Central memory CD8-positive, alpha-beta T cell (primary cell): ENCODE measurements around the gene SERTM1.

Experiments
- ATAC-seq: fragments of 150-1000 bp; cut with Tn5 transposase; replicated peaks from 2 replicates; pipeline ENCODE4 v1.10.0; 2022; ENCODE audit warnings: mild to moderate bottlenecking, moderate FRiP score, moderate number of reproducible peaks; ENCODE audit not compliant: poor library complexity, severe bottlenecking; ENCODE audit errors: extremely low read depth
- DNase-seq, 2 donors: peaks; one replicate each; pipeline ENCODE4 v3.0.0; 2021; ENCODE audit warnings: low spot score in 2 of 2
- H3K27ac Mint-ChIP-seq: one replicate; pipeline ENCODE4 v1.8.0; 2022; ENCODE audit warnings: low read depth, mild to moderate bottlenecking, moderate library complexity, mixed read lengths
- H3K27me3 Mint-ChIP-seq: one replicate; pipeline ENCODE4 v1.8.0; 2022; ENCODE audit warnings: mixed read lengths
- H3K36me3 Mint-ChIP-seq: one replicate; pipeline ENCODE4 v1.8.0; 2022; ENCODE audit warnings: mild to moderate bottlenecking, moderate library complexity, mixed read lengths; ENCODE audit not compliant: insufficient read depth
- H3K4me1 Mint-ChIP-seq: one replicate; pipeline ENCODE4 v1.8.0; 2022; ENCODE audit warnings: mixed read lengths
- H3K4me3 Mint-ChIP-seq: one replicate; pipeline ENCODE4 v1.8.0; 2022; ENCODE audit warnings: mild to moderate bottlenecking, moderate library complexity, mixed read lengths
- H3K9me3 Mint-ChIP-seq: one replicate; pipeline ENCODE4 v1.8.0; 2022; ENCODE audit warnings: mixed read lengths

SERTM1 gene

GRCh38 chr13:36673838-36674326, at the start of gene SERTM1:
Gene SERTM1, plus strand, starts transcription at chr13:36674020. Its CDS starts 21,059 bp downstream, at chr13:36695079.
- ATAC-seq (no peak), DNase-seq (no peak)
- no peaks in the 10 kb centered on the region for H3K4me1 Mint-ChIP-seq
- H3K27ac Mint-ChIP-seq = no peak within 1 kb of the TSS
- no peaks in the 10 kb centered on the region for H3K36me3 Mint-ChIP-seq
- peaks cover 38% of the 10 kb centered on the region for H3K27me3 Mint-ChIP-seq
- H3K9me3 Mint-ChIP-seq = no peaks in the 10 kb centered on the region
- H3K4me3 Mint-ChIP-seq = no peak within 1 kb of the TSS

DNA sequence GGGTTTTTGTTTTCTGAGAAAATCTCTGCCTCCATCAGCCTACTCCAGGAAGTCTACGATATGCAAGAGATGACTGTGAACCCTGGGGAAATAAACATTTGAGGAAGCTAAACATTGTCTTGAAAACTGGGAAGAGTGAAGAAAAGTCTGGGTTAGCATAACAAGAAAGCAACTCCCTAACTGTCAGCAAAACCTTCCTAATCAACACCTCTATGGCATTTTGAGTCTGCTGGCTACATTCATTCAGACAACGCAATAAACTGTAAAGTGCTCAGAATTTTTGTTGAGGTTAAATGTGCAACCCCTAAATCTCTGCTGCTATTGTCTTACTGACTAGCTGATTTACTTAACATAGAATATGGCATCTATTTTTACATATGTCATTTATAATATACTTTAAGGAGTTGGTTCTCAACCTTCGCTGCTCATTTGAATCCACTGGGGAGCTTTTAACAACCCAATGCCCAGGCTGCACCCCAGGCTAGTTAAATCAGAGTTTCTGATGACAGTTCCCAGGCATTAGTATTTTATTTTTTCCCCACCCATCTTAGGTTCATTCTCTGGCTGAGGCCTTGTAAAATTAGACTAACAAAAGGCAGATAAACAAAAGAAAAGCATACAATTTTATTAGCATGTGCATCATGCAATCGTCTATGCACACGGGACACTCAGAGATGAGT, 45.3 kb upstream of the SERTM1 start:
- H3K36me3 Mint-ChIP-seq = no peaks in the 10 kb centered on the region
- no peak for ATAC-seq
- no peaks in the 10 kb centered on the region for H3K27me3 Mint-ChIP-seq
- DNase-seq = no peak
- no peak overlapping the region for H3K4me3 Mint-ChIP-seq
- H3K4me1 Mint-ChIP-seq = no peaks in the 10 kb centered on the region
- H3K9me3 Mint-ChIP-seq = peaks cover 6% of the 10 kb centered on the region
- H3K27ac Mint-ChIP-seq = no peak overlapping the region

DNA sequence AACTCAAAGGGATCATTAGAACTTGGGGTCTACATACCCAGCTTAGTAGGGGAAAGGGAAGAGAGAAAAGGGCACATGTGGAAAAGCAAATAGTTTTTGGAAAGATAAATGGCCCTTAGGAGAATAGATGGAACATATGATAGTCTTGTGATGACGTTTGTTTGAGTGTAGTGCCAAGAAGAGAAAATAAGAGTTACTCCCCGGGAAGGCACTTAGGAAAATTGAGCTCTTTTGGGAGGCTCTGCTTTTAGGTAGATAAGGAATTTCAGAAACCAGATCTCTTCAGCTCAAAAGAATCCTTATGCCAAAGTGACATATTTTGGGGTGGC, 44.8 kb upstream of the SERTM1 start:
- no peaks in the 10 kb centered on the region for H3K27me3 Mint-ChIP-seq
- no peaks in the 10 kb centered on the region for H3K36me3 Mint-ChIP-seq
- no peak overlapping the region for H3K27ac Mint-ChIP-seq
- H3K9me3 Mint-ChIP-seq = peaks cover 6% of the 10 kb centered on the region
- no peak for ATAC-seq
- no peak for DNase-seq
- H3K4me1 Mint-ChIP-seq = no peaks in the 10 kb centered on the region
- H3K4me3 Mint-ChIP-seq = no peak overlapping the region

DNA sequence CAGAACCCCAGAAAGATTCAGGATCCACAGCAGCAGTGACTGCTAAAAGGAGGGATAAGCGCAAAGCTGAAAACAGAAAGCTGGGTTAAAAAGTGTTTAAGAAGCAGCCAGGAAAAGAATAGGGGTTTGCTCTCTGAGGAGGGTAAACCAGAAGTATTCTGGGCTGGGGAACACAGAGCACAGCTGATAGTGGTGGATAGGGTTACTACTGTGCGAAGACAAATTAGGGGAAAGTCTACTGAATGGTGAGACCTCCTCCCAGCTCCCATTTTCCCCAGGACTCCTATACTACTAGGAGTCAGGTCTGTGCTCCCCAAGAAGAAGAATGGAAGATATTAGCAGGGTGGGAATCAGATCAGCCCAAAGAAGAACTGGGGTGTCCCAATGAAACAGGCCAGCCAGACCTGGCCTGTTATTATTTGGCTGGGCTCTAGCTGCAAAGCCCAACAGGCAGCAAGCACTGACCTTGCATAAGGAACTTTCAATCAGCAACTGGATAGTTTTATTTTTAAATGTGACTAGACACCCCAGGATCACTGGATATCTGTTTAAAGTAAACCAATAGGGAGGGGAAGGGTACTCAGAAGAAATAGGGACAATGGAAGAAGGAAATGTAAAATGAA, 43.5 kb upstream of the SERTM1 start:
- H3K9me3 Mint-ChIP-seq = no peaks in the 10 kb centered on the region
- H3K4me1 Mint-ChIP-seq = no peaks in the 10 kb centered on the region
- H3K36me3 Mint-ChIP-seq = no peaks in the 10 kb centered on the region
- ATAC-seq (no peak), DNase-seq (no peak)
- no peaks in the 10 kb centered on the region for H3K27me3 Mint-ChIP-seq
- H3K4me3 Mint-ChIP-seq = no peak overlapping the region
- no peak overlapping the region for H3K27ac Mint-ChIP-seq

DNA sequence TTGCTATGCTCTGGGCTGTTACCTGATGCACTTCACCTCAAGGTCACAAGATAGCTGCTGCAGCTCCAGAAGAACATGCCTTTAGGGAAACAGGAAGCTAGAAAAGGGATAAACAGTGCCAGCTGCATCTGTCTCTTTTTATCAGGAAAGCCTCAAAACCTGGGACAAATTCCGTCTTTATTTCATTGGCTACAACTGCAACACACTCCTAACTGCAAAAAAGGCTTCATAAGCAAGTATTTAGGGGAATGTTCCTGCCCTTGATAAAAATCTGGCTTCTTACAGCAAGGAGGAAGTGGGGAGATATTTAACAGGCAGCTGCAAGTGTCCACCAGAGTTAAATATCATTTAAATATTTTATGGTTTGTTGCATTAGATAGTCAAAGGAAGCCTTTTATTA, 34.2 kb upstream of the SERTM1 start:
- no peaks in the 10 kb centered on the region for H3K4me1 Mint-ChIP-seq
- ATAC-seq (no peak), DNase-seq (no peak)
- H3K9me3 Mint-ChIP-seq = peaks cover 6% of the 10 kb centered on the region
- no peaks in the 10 kb centered on the region for H3K27me3 Mint-ChIP-seq
- no peak overlapping the region for H3K27ac Mint-ChIP-seq
- no peak overlapping the region for H3K4me3 Mint-ChIP-seq
- H3K36me3 Mint-ChIP-seq = no peaks in the 10 kb centered on the region

GRCh38 chr13:36650611-36651010, 23.2 kb upstream of the SERTM1 start:
- Mint-ChIP-seq H3K36me3 (no peaks in the 10 kb centered on the region), H3K27ac (no peak overlapping the region), H3K27me3 (no peaks in the 10 kb centered on the region), H3K9me3 (no peaks in the 10 kb centered on the region), H3K4me1 (no peaks in the 10 kb centered on the region), H3K4me3 (no peak overlapping the region)
- DNase-seq (no peak), ATAC-seq (no peak)

- ATAC-seq (no peak), DNase-seq (no peak)
- Mint-ChIP-seq H3K4me3 (no peak overlapping the region), H3K9me3 (no peaks in the 10 kb centered on the region), H3K27me3 (no peaks in the 10 kb centered on the region), H3K36me3 (no peaks in the 10 kb centered on the region), H3K4me1 (no peaks in the 10 kb centered on the region), H3K27ac (no peak overlapping the region)
Observed at GRCh38 chr13:36665630-36666029, 8.2 kb upstream of the SERTM1 start.

GRCh38 chr13:36666477-36667229, 7.2 kb upstream of the SERTM1 start:
- H3K27me3 Mint-ChIP-seq = no peaks in the 10 kb centered on the region
- no peak overlapping the region for H3K4me3 Mint-ChIP-seq
- no peaks in the 10 kb centered on the region for H3K36me3 Mint-ChIP-seq
- H3K27ac Mint-ChIP-seq = no peak overlapping the region
- H3K4me1 Mint-ChIP-seq = no peaks in the 10 kb centered on the region
- DNase-seq (no peak), ATAC-seq (no peak)
- H3K9me3 Mint-ChIP-seq = no peaks in the 10 kb centered on the region

- no peaks in the 10 kb centered on the region for H3K36me3 Mint-ChIP-seq
- ATAC-seq (no peak), DNase-seq (no peak)
- no peaks in the 10 kb centered on the region for H3K9me3 Mint-ChIP-seq
- H3K27me3 Mint-ChIP-seq = peaks cover 11% of the 10 kb centered on the region
- no peak overlapping the region for H3K4me3 Mint-ChIP-seq
- no peaks in the 10 kb centered on the region for H3K4me1 Mint-ChIP-seq
- H3K27ac Mint-ChIP-seq = no peak overlapping the region
Observed at GRCh38 chr13:36668316-36668715, 5.5 kb upstream of the SERTM1 start.

GRCh38 chr13:36673352-36673751, 468 bp upstream of the SERTM1 start:
- ATAC-seq (no peak), DNase-seq (no peak)
- no peak overlapping the region for H3K4me3 Mint-ChIP-seq
- peaks cover 38% of the 10 kb centered on the region for H3K27me3 Mint-ChIP-seq
- no peaks in the 10 kb centered on the region for H3K9me3 Mint-ChIP-seq
- no peak overlapping the region for H3K27ac Mint-ChIP-seq
- no peaks in the 10 kb centered on the region for H3K36me3 Mint-ChIP-seq
- H3K4me1 Mint-ChIP-seq = no peaks in the 10 kb centered on the region

DNA sequence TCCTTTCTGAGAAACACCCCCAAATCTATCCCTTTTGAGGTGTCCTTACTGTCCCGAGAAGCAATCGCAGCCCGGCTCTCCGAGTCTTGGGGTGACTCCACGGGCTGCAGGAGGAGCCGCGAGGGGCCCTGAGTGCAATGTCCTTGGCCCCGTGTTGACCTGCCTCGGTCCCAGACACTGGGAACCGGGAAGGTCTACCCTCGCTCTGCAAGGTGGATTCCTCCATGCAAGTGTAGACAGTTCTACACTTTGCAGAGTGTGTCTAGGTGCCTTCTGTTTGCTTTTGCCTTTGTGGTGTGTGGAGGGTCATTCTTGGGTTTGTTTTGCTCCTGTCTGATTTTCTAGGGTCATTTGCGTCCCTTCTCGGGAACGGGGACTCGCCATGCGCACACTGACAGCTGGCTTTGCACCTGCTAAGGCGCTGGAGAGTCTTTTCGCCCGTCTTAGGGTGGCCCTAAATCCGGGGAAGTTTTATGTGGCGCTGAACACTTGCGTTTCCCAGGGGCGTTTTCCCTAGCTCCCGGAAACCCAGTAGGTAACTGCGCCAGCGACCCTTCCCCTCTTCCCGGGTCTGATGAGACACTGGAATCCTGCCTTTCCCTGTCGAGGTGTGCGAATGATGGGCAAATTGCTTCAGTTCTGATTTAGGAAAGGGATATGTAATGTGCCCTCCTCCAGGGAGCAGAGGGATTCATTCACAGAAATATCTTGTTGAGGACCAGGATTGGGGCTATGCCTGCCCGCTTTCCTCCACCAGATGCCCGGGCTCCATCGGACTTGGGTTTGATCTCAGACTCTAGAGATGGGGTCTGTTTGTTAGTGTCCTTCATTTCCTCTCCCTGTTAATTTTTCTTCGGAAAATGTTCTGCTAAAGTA, 755 bp downstream of the SERTM1 start:
- no peak overlapping the region for H3K27ac Mint-ChIP-seq
- ATAC-seq (no peak), DNase-seq (no peak)
- no peaks in the 10 kb centered on the region for H3K36me3 Mint-ChIP-seq
- no peaks in the 10 kb centered on the region for H3K9me3 Mint-ChIP-seq
- no peaks in the 10 kb centered on the region for H3K4me1 Mint-ChIP-seq
- H3K27me3 Mint-ChIP-seq = peaks cover 38% of the 10 kb centered on the region
- H3K4me3 Mint-ChIP-seq = no peak overlapping the region

DNA sequence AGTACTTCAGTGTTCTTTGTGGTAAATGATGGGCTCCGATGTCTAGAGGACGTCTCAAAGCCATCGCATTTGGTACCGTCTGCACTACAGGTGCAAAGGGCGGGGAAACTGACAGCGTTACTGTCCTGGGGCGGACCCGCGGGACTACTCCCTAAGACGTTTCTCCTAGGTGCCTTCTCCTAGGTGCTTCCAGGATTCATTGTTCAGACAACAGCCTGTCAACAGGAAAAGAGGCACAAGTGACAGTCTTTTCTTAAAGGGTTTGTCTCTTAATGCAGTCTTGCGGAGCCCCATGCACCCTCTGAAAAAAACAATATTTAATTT, 1.4 kb downstream of the SERTM1 start:
- DNase-seq (no peak), ATAC-seq (no peak)
- no peaks in the 10 kb centered on the region for H3K9me3 Mint-ChIP-seq
- no peak overlapping the region for H3K4me3 Mint-ChIP-seq
- H3K36me3 Mint-ChIP-seq = no peaks in the 10 kb centered on the region
- H3K4me1 Mint-ChIP-seq = no peaks in the 10 kb centered on the region
- H3K27ac Mint-ChIP-seq = no peak overlapping the region
- H3K27me3 Mint-ChIP-seq = peaks cover 38% of the 10 kb centered on the region
